ENCODE data around the gene OR6K6. TPM values are rescaled to one million over a fixed set of nuclear protein-coding genes. Genes with fewer than 3 reads are reported as not detected.

The OR6K6 gene
- total RNA-seq, 1 donor from 2014 or later = not detected

GRCh38 chr1:158752155-158752712 is 2.3 kb upstream of the OR6K6 start:
- no peaks in the 10 kb centered on the region for H3K36me3 Mint-ChIP-seq (ENCODE audit: low read depth)
- H3K4me1 Mint-ChIP-seq = no peaks in the 10 kb centered on the region
- H3K27me3 Mint-ChIP-seq = peaks cover 5% of the 10 kb centered on the region
- H3K4me3 Mint-ChIP-seq = no peak overlapping the region
- DNase-seq = no peak
- intact Hi-C loops (cut with micrococcal nuclease) = no loop called here
- no peaks in the 10 kb centered on the region for H3K9me3 Mint-ChIP-seq
- no peak overlapping the region for H3K27ac Mint-ChIP-seq

GRCh38 chr1:158771950-158772866 is 17.7 kb downstream of the OR6K6 start, which contains the start of gene OR6N1:
TSS of gene OR6N1 (minus strand) at chr1:158772195. CDS start at chr1:158766682, 5,513 bp downstream.
- intact Hi-C loops (cut with micrococcal nuclease) = no loop called here
- Mint-ChIP-seq H3K36me3 (ENCODE audit: low read depth) (no peaks in the 10 kb centered on the region), H3K27ac (no peak within 1 kb of the TSS), H3K4me3 (no peak within 1 kb of the TSS), H3K9me3 (peaks cover 8% of the 10 kb centered on the region), H3K27me3 (peaks cover 16% of the 10 kb centered on the region), H3K4me1 (no peaks in the 10 kb centered on the region)
- no peak for DNase-seq

DNA sequence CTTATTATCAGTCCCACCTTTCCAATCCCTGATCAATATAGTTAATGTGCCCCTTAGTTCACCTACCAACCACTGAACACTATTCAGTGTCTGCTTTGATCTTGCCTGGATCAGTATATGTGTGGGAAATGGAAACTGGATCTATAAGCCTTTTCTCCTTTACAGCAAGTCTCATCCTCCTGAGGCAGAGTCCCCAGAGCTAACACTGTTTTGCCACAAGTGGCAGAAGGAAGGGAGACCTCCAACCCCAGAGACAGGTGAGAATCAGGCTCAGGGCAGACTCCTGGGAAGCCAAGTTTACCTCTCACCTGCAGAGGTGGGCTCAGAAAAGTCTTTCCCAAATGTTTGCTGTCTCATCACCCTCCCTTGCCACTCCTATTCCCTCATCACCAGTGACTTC is 26.6 kb downstream of the OR6K6 start, which contains the start of gene OR6N2:
Gene OR6N2, minus strand, starts transcription at position 101 of the 400 bp plus-strand sequence. CDS start 3,569 bp downstream, outside the sequence.
- no peak within 1 kb of the TSS for H3K4me3 Mint-ChIP-seq
- no peaks in the 10 kb centered on the region for H3K4me1 Mint-ChIP-seq
- no peaks in the 10 kb centered on the region for H3K36me3 Mint-ChIP-seq (ENCODE audit: low read depth)
- DNase-seq = no peak
- no peak within 1 kb of the TSS for H3K27ac Mint-ChIP-seq
- peaks cover 22% of the 10 kb centered on the region for H3K27me3 Mint-ChIP-seq
- intact Hi-C loops (cut with micrococcal nuclease) = no loop called here
- H3K9me3 Mint-ChIP-seq = peaks cover 4% of the 10 kb centered on the region

DNA sequence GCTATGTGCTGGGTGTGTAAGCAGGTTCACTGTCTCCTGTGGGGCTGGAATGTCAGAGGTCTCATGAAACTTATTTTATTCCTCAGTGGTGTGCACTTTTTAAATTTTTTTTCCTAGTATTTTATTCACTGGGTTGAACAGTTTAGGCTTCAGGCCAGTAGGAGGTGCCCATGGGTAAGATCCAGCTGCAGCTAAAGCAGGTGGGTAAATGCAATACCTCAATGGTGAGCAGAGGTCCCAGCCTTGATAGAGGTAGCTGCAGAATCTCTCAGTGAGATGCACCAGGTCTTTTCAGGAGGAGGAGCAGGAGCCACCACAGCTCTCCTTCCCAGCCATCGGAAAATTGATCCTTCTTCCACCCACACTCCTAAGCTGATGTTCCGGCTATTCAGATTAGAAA is 39.1 kb downstream of the OR6K6 start:
- intact Hi-C loops (cut with micrococcal nuclease) = loop anchor here (2.0 to 5.0 kb wide), 2 partner anchors 205 to 284 kb away; partner anchors contain the start of gene AIM2
- Mint-ChIP-seq H3K9me3 (no peaks in the 10 kb centered on the region), H3K27ac (no peak overlapping the region)

DNA sequence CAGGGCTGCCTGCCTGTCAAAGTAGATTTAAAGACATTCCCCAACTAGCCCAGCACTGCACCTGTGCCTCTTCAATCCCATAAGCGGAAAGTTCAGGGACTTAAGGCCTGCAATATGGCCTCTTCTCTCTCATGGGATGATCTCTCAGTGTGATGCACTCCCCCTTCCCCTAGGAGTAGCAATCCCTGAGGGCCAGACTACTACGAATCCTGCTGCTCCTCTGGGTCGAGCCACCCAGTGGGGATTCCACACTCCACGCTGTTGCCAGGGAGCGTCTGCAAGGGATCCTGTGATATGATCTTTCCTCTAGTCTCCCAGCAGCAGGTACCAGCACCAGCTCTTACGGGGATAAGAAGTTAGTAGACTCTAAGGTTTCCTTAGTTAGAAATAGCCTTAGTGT is 39.7 kb downstream of the OR6K6 start:
- Mint-ChIP-seq H3K4me1 (no peaks in the 10 kb centered on the region), H3K27me3 (peaks cover 17% of the 10 kb centered on the region), H3K27ac (no peak overlapping the region), H3K36me3 (ENCODE audit: low read depth) (no peaks in the 10 kb centered on the region), H3K9me3 (no peaks in the 10 kb centered on the region), H3K4me3 (no peak overlapping the region)
- no peak for DNase-seq
- intact Hi-C loops (cut with micrococcal nuclease) = loop anchor here (5.0 kb wide), 1 partner anchor 283 kb away; the partner anchor contains the start of gene AIM2

More for the DNA sequence above, 39.1 kb downstream of the OR6K6 start:
- Mint-ChIP-seq H3K4me1 (no peaks in the 10 kb centered on the region), H3K4me3 (no peak overlapping the region), H3K27me3 (peaks cover 21% of the 10 kb centered on the region), H3K36me3 (ENCODE audit: low read depth) (no peaks in the 10 kb centered on the region)
- DNase-seq = peak; percentile 79

GRCh38 chr1:158798531-158798930 is 44.0 kb downstream of the OR6K6 start:
- H3K36me3 Mint-ChIP-seq (ENCODE audit: low read depth) = no peaks in the 10 kb centered on the region

DNA sequence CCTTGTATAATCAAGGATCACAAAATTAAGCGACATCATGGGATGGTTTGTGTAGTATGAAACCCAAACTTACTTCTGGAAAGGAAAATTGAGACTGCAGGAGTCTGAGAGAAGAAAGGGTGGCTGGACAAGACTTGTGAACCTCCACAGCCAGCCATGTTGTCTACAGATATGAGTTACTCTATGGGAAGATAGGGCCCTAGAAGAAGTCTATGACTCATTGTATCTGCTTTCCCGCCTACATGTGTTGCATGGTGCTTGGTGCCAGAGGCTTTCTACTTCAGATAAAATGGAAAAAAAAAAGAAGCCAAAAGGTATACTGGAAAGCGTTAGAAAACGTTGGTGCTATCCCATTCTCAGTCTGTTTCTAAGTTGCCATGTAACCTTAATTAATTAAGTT is 45.2 kb downstream of the OR6K6 start:
- H3K27me3 Mint-ChIP-seq = peaks cover 26% of the 10 kb centered on the region
- no peaks in the 10 kb centered on the region for H3K36me3 Mint-ChIP-seq (ENCODE audit: low read depth)
- H3K9me3 Mint-ChIP-seq = no peaks in the 10 kb centered on the region
- H3K27ac Mint-ChIP-seq = peak overlapping the region; percentile 22
- no peak overlapping the region for H3K4me3 Mint-ChIP-seq
- intact Hi-C loops (cut with micrococcal nuclease) = loop anchor here (1.0 kb wide), 1 partner anchor 20 kb away; no protein-coding TSS in a partner anchor
- H3K4me1 Mint-ChIP-seq = peaks cover 7% of the 10 kb centered on the region
- DNase-seq = no peak

More at GRCh38 chr1:158798531-158798930, 44.0 kb downstream of the OR6K6 start:
- Mint-ChIP-seq H3K27ac (no peak overlapping the region), H3K27me3 (peaks cover 18% of the 10 kb centered on the region), H3K4me1 (peaks cover 7% of the 10 kb centered on the region), H3K9me3 (no peaks in the 10 kb centered on the region), H3K4me3 (no peak overlapping the region)
- intact Hi-C loops (cut with micrococcal nuclease) = no loop called here
- DNase-seq = no peak

DNA sequence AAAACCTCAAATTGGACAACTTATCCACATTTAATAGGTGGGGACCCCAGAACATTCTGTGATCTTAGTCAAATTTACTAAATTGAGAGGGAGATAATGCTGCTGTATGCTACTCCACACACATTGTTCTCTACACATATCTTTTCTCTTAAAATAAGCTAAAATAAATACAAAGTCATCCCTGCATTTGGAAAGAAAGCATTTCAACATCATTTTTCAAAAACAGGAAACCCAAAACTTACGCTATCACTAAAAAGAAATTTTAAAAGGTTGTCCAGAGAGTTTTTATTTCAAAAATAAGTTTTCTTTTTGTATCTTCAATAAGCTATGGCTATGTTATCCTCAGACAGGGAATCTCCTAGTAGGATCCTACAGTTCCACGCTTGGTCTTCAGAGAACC is 46.0 kb downstream of the OR6K6 start:
- H3K27me3 Mint-ChIP-seq = peaks cover 29% of the 10 kb centered on the region
- H3K9me3 Mint-ChIP-seq = no peaks in the 10 kb centered on the region
- peaks cover 7% of the 10 kb centered on the region for H3K4me1 Mint-ChIP-seq
- no peaks in the 10 kb centered on the region for H3K36me3 Mint-ChIP-seq (ENCODE audit: low read depth)
- no peak for DNase-seq
- no peak overlapping the region for H3K27ac Mint-ChIP-seq
- no peak overlapping the region for H3K4me3 Mint-ChIP-seq
- intact Hi-C loops (cut with micrococcal nuclease) = no loop called here

GRCh38 chr1:158801396-158801795 is 46.9 kb downstream of the OR6K6 start:
- DNase-seq = no peak
- Mint-ChIP-seq H3K4me1 (peaks cover 7% of the 10 kb centered on the region), H3K4me3 (no peak overlapping the region), H3K27me3 (peaks cover 35% of the 10 kb centered on the region), H3K9me3 (no peaks in the 10 kb centered on the region), H3K36me3 (ENCODE audit: low read depth) (no peaks in the 10 kb centered on the region), H3K27ac (no peak overlapping the region)
- intact Hi-C loops (cut with micrococcal nuclease) = no loop called here

GRCh38 chr1:158803678-158804077 is 49.2 kb downstream of the OR6K6 start:
- Mint-ChIP-seq H3K4me3 (no peak overlapping the region), H3K9me3 (no peaks in the 10 kb centered on the region), H3K4me1 (peaks cover 7% of the 10 kb centered on the region), H3K36me3 (ENCODE audit: low read depth) (no peaks in the 10 kb centered on the region), H3K27ac (no peak overlapping the region), H3K27me3 (peaks cover 37% of the 10 kb centered on the region)
- intact Hi-C loops (cut with micrococcal nuclease) = no loop called here
- DNase-seq = no peak

Other genes starting within 250 kb of the OR6K6 start
- gene OR6Y1, start 200.3 kb upstream of the OR6K6 start, total RNA-seq = not detected in 2 replicates
- gene OR6P1, start 184.1 kb upstream of the OR6K6 start, total RNA-seq = not detected in 2 replicates
- not detected in 2 replicates for gene OR10X1, start 174.8 kb upstream of the OR6K6 start, total RNA-seq
- gene OR10Z1, start 149.5 kb upstream of the OR6K6 start, total RNA-seq = not detected in 2 replicates
- gene SPTA1, start 68.0 kb upstream of the OR6K6 start, total RNA-seq = not detected in 2 replicates
- not detected in 2 replicates for gene OR6K2, start 54.1 kb upstream of the OR6K6 start, total RNA-seq
- gene OR6K3, start 34.0 kb upstream of the OR6K6 start, total RNA-seq = not detected in 2 replicates
- gene OR6N1, start 17.5 kb downstream of the OR6K6 start, total RNA-seq = not detected in 2 replicates
- not detected in 2 replicates for gene OR6N2, start 26.5 kb downstream of the OR6K6 start, total RNA-seq
- not detected in 2 replicates for gene MNDA, start 76.6 kb downstream of the OR6K6 start, total RNA-seq
- gene PYHIN1, start 176.8 kb downstream of the OR6K6 start, total RNA-seq = 10.4 and 11.3 TPM in 2 replicates